Measurements from ENCODE around the gene DNASE1L3.

GRCh38 chr3:58193682-58194407, 16.9 kb downstream of the DNASE1L3 start:
- TF ChIP-seq CTCF (IDR thresholded peaks at IDR 0.05): no peak
- no peak for TF ChIP-seq POLR2AphosphoS5 (IDR thresholded peaks at IDR 0.05)
- TF ChIP-seq POLR2A (IDR thresholded peaks at IDR 0.05; ENCODE audit: low read depth): no peak

All from esophagus muscularis mucosa (tissue), 3 donors.